ENCODE measurements around the gene SSTR4. TPM values are rescaled to one million over a fixed set of nuclear protein-coding genes. Genes with fewer than 3 reads are reported as not detected.
A peak's percentile ranks its signal among the peaks of the same experiment; 100 is the strongest.

Gene SSTR4
- total RNA-seq, 1 experiment from 2014 or later, result not detected

DNA sequence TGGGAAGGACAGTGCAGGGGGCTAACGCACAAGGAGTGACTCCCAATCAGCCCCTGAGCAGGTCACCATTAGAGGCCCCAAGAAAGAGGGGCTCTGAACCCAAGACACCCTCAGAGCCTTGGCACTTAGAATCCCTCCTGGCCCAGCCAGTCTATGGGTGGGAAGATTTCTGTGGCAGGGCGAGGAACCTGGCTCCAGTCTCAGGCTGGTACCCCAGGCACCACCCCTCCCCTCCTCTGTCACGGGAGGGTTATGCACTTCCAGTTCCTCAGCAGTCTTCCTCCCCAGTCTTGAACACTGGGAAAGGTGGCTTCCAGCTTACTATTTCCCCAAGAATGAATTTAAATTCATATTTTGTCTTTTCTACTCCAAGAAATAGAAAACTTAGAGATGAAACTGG, 27.6 kb upstream of the SSTR4 start:
- POLR2A ChIA-PET, result no interaction called here
- BruUV-seq (replicated peaks), result no TSS peak
- intact Hi-C loops (cut with micrococcal nuclease), result no loop called here
- H3K4me1 Mint-ChIP-seq (ENCODE audit: insufficient read depth, unreplicated experiment), result peaks cover 8% of the 10 kb centered on the region
- H3K4me3 Mint-ChIP-seq (ENCODE audit: unreplicated experiment), result no peak overlapping the region
- TF ChIP-seq, protein P1, sequence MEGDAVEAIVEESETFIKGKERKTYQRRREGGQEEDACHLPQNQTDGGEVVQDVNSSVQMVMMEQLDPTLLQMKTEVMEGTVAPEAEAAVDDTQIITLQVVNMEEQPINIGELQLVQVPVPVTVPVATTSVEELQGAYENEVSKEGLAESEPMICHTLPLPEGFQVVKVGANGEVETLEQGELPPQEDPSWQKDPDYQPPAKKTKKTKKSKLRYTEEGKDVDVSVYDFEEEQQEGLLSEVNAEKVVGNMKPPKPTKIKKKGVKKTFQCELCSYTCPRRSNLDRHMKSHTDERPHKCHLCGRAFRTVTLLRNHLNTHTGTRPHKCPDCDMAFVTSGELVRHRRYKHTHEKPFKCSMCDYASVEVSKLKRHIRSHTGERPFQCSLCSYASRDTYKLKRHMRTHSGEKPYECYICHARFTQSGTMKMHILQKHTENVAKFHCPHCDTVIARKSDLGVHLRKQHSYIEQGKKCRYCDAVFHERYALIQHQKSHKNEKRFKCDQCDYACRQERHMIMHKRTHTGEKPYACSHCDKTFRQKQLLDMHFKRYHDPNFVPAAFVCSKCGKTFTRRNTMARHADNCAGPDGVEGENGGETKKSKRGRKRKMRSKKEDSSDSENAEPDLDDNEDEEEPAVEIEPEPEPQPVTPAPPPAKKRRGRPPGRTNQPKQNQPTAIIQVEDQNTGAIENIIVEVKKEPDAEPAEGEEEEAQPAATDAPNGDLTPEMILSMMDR (IDR thresholded peaks at IDR 0.05; ENCODE audit: unreplicated experiment), result no peak
- no peaks in the 10 kb centered on the region for H3K9me3 Mint-ChIP-seq (ENCODE audit: unreplicated experiment)
- H3K27ac Mint-ChIP-seq (ENCODE audit: low read depth, unreplicated experiment), result no peak overlapping the region
- no peak for DNase-seq (ENCODE audit: unreplicated experiment)
- H3K36me3 Mint-ChIP-seq (ENCODE audit: insufficient read depth, unreplicated experiment), result no peaks in the 10 kb centered on the region
- CTCF ChIA-PET, result interaction anchor here (0.6 to 1.5 kb wide), 3 partner anchors 9 to 194 kb away, joined by 3 to 4 read pairs (median 3); no protein-coding TSS in a partner anchor
- no peaks in the 10 kb centered on the region for H3K27me3 Mint-ChIP-seq (ENCODE audit: insufficient read depth, unreplicated experiment)

DNA sequence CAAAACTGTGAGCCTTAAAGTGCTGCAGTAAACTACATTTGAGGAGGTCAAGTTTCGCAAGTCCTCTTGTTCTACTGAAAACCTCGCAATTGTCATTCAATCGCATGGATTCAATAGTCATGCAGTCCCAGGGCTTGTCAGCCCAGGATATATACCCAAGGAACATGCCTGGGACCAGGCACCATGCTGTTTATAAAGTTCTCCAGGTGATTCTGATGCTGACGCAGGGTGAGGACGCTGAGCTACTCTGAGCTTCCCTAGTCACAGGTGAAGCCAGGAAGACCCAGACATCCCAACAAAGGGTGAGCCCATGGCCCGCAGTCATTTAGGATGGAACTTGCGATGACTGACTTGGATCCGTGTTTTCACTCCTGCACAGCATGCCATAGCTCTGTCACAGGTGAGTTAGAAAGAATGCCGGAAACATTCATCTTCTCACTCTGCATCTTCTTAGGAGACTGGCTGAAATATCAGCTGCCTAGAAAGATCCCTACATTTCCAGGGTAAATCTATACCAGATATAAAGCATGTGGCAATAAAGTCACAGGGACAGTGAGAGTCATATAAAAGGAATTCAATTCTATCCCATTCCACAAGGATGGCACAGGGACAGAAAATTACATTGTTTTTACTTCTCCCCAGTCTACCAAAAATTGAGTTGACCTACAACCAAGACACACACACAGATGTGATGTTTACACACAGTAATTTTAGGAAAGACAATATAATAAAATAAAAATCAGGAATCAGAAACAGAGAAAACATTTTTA, 27.0 kb upstream of the SSTR4 start:
- intact Hi-C loops (cut with micrococcal nuclease), result no loop called here

DNA sequence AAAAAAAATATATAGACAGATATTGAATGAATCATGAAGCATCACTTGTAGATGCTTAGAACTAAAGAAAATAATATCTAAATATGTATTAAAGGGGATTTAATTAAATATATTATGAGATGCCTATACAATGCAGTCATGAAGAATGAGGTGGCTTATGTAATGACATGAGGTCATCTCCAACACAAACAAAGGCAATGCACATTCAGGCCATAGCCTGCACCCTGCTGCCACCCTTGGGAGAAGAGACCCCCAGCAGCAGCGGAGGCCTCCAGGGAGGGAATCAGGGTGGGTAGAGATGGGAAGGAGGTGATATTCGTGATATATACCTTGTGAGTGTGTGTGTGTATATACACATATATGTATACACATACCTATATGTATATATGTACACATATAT, 26.4 kb upstream of the SSTR4 start:
- no peak overlapping the region for H3K27ac Mint-ChIP-seq (ENCODE audit: low read depth, unreplicated experiment)
- POLR2A ChIA-PET, result no interaction called here
- CTCF ChIA-PET, result interaction anchor here (0.6 to 0.9 kb wide), 2 partner anchors 52 to 193 kb away, joined by 3 read pairs; no protein-coding TSS in a partner anchor
- H3K27me3 Mint-ChIP-seq (ENCODE audit: insufficient read depth, unreplicated experiment), result no peaks in the 10 kb centered on the region
- TF ChIP-seq, protein P1 (IDR thresholded peaks at IDR 0.05; ENCODE audit: unreplicated experiment), result no peak
- H3K4me1 Mint-ChIP-seq (ENCODE audit: insufficient read depth, unreplicated experiment), result peaks cover 12% of the 10 kb centered on the region
- H3K9me3 Mint-ChIP-seq (ENCODE audit: unreplicated experiment), result no peaks in the 10 kb centered on the region
- no peak for DNase-seq (ENCODE audit: unreplicated experiment)
- no peaks in the 10 kb centered on the region for H3K36me3 Mint-ChIP-seq (ENCODE audit: insufficient read depth, unreplicated experiment)
- BruUV-seq (replicated peaks), result no TSS peak
- intact Hi-C loops (cut with micrococcal nuclease), result no loop called here
- H3K4me3 Mint-ChIP-seq (ENCODE audit: unreplicated experiment), result no peak overlapping the region

More for the DNA sequence above, 27.0 kb upstream of the SSTR4 start:
- Mint-ChIP-seq H3K27me3 (ENCODE audit: insufficient read depth, unreplicated experiment) (no peaks in the 10 kb centered on the region), H3K9me3 (ENCODE audit: unreplicated experiment) (no peaks in the 10 kb centered on the region), H3K4me3 (ENCODE audit: unreplicated experiment) (no peak overlapping the region), H3K27ac (ENCODE audit: low read depth, unreplicated experiment) (no peak overlapping the region), H3K4me1 (ENCODE audit: insufficient read depth, unreplicated experiment) (peaks cover 8% of the 10 kb centered on the region), H3K36me3 (ENCODE audit: insufficient read depth, unreplicated experiment) (no peaks in the 10 kb centered on the region)
- ChIA-PET POLR2A (no interaction called here), CTCF (interaction anchor here (0.6 to 1.5 kb wide), 4 partner anchors 9 to 193 kb away, joined by 3 to 4 read pairs (median 3); no protein-coding TSS in a partner anchor)
- BruUV-seq (replicated peaks), result no TSS peak
- TF ChIP-seq, protein P1 (IDR thresholded peaks at IDR 0.05; ENCODE audit: unreplicated experiment), result no peak
- no peak for DNase-seq (ENCODE audit: unreplicated experiment)

DNA sequence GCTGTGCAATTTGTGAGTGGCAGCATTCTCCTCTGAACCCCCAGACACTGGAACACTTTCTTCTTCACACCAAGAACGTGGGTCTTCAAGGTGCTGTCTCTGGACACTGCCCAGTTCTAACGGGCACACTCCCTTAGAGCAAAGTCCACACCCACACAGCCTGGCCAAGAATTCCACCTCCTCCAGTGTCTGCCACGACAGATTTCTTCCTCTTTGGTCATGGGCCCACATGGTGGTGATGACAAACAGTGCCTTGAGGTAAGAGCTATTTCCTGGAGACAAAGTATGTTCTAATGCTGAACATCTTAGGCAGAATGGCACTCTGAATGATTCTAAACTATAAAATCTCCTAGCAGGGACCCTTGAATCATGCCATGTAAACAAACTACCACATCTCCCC, 25.5 kb upstream of the SSTR4 start:
- CTCF ChIA-PET, result interaction anchor here (0.6 to 1.4 kb wide), 5 partner anchors 32 to 319 kb away, joined by 3 to 4 read pairs (median 3); no protein-coding TSS in a partner anchor
- BruUV-seq (replicated peaks), result no TSS peak
- no peak overlapping the region for H3K4me3 Mint-ChIP-seq (ENCODE audit: unreplicated experiment)
- TF ChIP-seq, protein P1 (IDR thresholded peaks at IDR 0.05; ENCODE audit: unreplicated experiment), result no peak
- intact Hi-C loops (cut with micrococcal nuclease), result no loop called here
- peak; percentile 35 for DNase-seq (ENCODE audit: unreplicated experiment)
- H3K27me3 Mint-ChIP-seq (ENCODE audit: insufficient read depth, unreplicated experiment), result no peaks in the 10 kb centered on the region
- POLR2A ChIA-PET, result interaction anchor here (0.7 to 1.2 kb wide), 3 partner anchors 9 to 145 kb away, joined by 3 read pairs; no protein-coding TSS in a partner anchor
- no peak overlapping the region for H3K27ac Mint-ChIP-seq (ENCODE audit: low read depth, unreplicated experiment)
- no peaks in the 10 kb centered on the region for H3K9me3 Mint-ChIP-seq (ENCODE audit: unreplicated experiment)
- no peaks in the 10 kb centered on the region for H3K36me3 Mint-ChIP-seq (ENCODE audit: insufficient read depth, unreplicated experiment)
- H3K4me1 Mint-ChIP-seq (ENCODE audit: insufficient read depth, unreplicated experiment), result peaks cover 12% of the 10 kb centered on the region
